ENCODE results near the gene TIMM23.

DNA sequence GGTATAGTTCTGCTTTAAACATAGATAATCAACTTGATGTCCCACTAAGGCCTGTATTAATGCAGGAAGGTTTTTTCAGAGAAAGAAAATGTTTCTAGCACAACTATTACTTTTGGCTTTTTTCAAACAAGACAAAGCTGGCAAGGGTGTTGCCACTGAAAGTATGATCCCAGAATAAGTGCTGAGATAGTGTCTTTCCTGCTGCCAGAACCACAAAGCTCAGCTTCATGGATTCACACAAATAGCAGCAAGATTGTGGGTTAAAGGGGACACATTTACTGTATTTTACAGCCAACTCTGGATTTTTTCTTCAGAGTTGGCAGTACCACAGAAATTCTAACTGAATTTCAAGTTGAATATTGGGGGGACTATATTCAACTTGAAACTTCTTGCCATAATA lies 53.8 kb downstream of the TIMM23 start:
- TF ChIP-seq GATA3 (IDR thresholded peaks at IDR 0.05; ENCODE audit: low read depth, low read length) (no peak), GATA2 (IDR thresholded peaks at IDR 0.05; ENCODE audit: low read depth, low read length) (no peak)

All from SH-SY5Y (cell line).